H1 (cell line): ENCODE measurements around the gene PPY. TPM values are rescaled to one million over a fixed set of nuclear protein-coding genes. Genes with fewer than 3 reads are reported as not detected.

Experiments
- BACH1 ChIP-seq: IDR thresholded peaks from 2 replicates; pipeline ENCODE4 v1.6.1; 2012; ENCODE audit warnings: low read length, improper control_type of control experiment
- MAFK ChIP-seq: IDR thresholded peaks from 2 replicates; pipeline ENCODE4 v1.6.1; 2012; ENCODE audit warnings: low read depth, mild to moderate bottlenecking, improper control_type of control experiment, low read length
- RNF2 ChIP-seq: fragments of 200-900, 300-1000 bp; sonication (generic); IDR thresholded peaks from 2 replicates; pipeline ENCODE4 v1.7.1; 2016; ENCODE audit warnings: borderline replicate concordance, low read depth, mild to moderate bottlenecking, antibody characterized with exemption, low read length; ENCODE audit not compliant: poor library complexity, severe bottlenecking; ENCODE audit errors: missing control alignments
- SP1 ChIP-seq: IDR thresholded peaks from 2 replicates; pipeline ENCODE4 v1.6.1; 2011; ENCODE audit warnings: low read depth, low read length
- TAF7 ChIP-seq: optimal IDR thresholded peaks from 2 replicates; pipeline ENCODE3; 2011; ENCODE audit warnings: low read depth, mild to moderate bottlenecking, inconsistent platforms, low read length, moderate library complexity, borderline replicate concordance
- TCF12 ChIP-seq: IDR thresholded peaks from 2 replicates; pipeline ENCODE4 v1.6.1; 2011; ENCODE audit warnings: low read depth, mild to moderate bottlenecking, low read length
- polyA plus RNA-seq, 7 experiments: library from polyadenylated mRNA; depleted of rRNA in 3 of 7; stranded (reverse) in 5 of 7; unstranded in 2 of 7; fragments of >200 nt in 5 of 7; fragments of 200-250 nt in 2 of 7; gene quantifications; 1 replicate in 5 of 7; 2 replicates in 1 of 7; 4 replicates in 1 of 7; pipeline versions ENCODE4 v1.2.1 to v1.2.3, GENCODE V29; 2011 to 2013; ENCODE audit warnings: missing spikeins in 2 of 7, mixed read lengths in 2 of 7
- total RNA-seq: library from RNA; stranded (reverse); fragmentation: NEBNext Ultra II Directional; extraction: Animal tissue kit (Norgen Biotek cat#: 25700); gene quantifications from 2 replicates; pipeline ENCODE4 v1.2.1, GENCODE V29; 2021
- TF ChIP-seq, protein P1 (sequence below): fragments of 300-600 bp; sonication (generic); IDR thresholded peaks from 2 replicates; pipeline ENCODE4 v1.7.1; 2012; ENCODE audit warnings: low read length, moderate library complexity, mild to moderate bottlenecking, inconsistent platforms; ENCODE audit not compliant: insufficient replicate concordance

The PPY gene
- total and polyA plus RNA-seq, 2 of the 8 experiments (the other 6 are each of a cell fraction or from before 2014, with no cell fraction given) = 0.26 TPM; not detected in 1

DNA sequence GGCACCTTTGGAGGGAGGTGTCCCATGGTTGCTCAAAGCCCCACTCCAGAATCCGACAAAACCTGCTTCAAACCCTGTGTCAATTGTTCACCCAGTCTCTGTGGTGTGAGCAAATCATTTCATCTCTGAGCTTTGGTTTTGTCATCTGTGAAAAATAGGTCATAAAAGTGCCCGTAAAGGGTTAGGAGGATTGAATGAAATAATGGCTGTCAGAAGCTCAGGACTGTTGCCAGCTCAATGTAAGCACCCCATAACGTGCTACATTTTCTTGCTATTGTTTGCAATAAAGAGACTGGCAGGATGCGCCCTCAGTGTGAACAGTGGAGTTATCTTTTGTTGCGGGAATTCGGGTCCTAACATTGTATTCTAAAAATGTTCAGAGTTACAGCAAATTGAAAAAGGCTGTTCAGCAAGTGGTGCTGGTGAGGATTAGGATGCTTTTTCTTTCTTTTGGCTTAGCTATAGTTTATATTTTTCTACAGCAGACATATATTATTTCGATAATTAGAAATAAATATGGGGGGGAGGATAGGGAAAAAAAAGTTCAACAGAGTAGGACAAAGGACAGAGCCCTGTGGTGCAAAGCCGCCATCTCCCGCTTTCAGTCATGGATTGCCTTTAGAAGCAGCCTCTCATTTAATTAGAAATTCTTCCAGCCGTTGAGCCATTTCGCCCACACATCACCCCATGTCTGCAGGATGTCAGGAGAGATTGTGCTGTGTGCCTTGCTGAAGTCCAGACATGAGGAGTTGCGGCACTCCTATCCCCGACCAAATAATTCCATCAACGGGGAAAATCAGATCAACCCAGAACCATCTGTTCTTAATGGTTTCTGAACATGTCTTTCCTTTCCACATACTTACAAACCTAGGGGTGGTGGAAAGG is 32.3 kb upstream of the PPY start (continued):
- TF ChIP-seq TAF7 (no peak), MAFK (no peak), RNF2 (no peak), SP1 (no peak), BACH1 (no peak), TCF12 (no peak)
- TF ChIP-seq, protein P1, sequence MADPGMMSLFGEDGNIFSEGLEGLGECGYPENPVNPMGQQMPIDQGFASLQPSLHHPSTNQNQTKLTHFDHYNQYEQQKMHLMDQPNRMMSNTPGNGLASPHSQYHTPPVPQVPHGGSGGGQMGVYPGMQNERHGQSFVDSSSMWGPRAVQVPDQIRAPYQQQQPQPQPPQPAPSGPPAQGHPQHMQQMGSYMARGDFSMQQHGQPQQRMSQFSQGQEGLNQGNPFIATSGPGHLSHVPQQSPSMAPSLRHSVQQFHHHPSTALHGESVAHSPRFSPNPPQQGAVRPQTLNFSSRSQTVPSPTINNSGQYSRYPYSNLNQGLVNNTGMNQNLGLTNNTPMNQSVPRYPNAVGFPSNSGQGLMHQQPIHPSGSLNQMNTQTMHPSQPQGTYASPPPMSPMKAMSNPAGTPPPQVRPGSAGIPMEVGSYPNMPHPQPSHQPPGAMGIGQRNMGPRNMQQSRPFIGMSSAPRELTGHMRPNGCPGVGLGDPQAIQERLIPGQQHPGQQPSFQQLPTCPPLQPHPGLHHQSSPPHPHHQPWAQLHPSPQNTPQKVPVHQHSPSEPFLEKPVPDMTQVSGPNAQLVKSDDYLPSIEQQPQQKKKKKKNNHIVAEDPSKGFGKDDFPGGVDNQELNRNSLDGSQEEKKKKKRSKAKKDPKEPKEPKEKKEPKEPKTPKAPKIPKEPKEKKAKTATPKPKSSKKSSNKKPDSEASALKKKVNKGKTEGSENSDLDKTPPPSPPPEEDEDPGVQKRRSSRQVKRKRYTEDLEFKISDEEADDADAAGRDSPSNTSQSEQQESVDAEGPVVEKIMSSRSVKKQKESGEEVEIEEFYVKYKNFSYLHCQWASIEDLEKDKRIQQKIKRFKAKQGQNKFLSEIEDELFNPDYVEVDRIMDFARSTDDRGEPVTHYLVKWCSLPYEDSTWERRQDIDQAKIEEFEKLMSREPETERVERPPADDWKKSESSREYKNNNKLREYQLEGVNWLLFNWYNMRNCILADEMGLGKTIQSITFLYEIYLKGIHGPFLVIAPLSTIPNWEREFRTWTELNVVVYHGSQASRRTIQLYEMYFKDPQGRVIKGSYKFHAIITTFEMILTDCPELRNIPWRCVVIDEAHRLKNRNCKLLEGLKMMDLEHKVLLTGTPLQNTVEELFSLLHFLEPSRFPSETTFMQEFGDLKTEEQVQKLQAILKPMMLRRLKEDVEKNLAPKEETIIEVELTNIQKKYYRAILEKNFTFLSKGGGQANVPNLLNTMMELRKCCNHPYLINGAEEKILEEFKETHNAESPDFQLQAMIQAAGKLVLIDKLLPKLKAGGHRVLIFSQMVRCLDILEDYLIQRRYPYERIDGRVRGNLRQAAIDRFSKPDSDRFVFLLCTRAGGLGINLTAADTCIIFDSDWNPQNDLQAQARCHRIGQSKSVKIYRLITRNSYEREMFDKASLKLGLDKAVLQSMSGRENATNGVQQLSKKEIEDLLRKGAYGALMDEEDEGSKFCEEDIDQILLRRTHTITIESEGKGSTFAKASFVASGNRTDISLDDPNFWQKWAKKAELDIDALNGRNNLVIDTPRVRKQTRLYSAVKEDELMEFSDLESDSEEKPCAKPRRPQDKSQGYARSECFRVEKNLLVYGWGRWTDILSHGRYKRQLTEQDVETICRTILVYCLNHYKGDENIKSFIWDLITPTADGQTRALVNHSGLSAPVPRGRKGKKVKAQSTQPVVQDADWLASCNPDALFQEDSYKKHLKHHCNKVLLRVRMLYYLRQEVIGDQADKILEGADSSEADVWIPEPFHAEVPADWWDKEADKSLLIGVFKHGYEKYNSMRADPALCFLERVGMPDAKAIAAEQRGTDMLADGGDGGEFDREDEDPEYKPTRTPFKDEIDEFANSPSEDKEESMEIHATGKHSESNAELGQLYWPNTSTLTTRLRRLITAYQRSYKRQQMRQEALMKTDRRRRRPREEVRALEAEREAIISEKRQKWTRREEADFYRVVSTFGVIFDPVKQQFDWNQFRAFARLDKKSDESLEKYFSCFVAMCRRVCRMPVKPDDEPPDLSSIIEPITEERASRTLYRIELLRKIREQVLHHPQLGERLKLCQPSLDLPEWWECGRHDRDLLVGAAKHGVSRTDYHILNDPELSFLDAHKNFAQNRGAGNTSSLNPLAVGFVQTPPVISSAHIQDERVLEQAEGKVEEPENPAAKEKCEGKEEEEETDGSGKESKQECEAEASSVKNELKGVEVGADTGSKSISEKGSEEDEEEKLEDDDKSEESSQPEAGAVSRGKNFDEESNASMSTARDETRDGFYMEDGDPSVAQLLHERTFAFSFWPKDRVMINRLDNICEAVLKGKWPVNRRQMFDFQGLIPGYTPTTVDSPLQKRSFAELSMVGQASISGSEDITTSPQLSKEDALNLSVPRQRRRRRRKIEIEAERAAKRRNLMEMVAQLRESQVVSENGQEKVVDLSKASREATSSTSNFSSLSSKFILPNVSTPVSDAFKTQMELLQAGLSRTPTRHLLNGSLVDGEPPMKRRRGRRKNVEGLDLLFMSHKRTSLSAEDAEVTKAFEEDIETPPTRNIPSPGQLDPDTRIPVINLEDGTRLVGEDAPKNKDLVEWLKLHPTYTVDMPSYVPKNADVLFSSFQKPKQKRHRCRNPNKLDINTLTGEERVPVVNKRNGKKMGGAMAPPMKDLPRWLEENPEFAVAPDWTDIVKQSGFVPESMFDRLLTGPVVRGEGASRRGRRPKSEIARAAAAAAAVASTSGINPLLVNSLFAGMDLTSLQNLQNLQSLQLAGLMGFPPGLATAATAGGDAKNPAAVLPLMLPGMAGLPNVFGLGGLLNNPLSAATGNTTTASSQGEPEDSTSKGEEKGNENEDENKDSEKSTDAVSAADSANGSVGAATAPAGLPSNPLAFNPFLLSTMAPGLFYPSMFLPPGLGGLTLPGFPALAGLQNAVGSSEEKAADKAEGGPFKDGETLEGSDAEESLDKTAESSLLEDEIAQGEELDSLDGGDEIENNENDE = no peak
- TF ChIP-seq, all 59 proteins: peak for 0
